Type B pancreatic cell (in vitro differentiated cells): ENCODE measurements around the gene DAB2IP. TPM values are rescaled to one million over a fixed set of nuclear protein-coding genes. Genes with fewer than 3 reads are reported as not detected.

ENCODE experiments used
- DNase-seq: peaks from one replicate; pipeline ENCODE4 v3.0.0; 2021; ENCODE audit warnings: mixed read lengths; ENCODE audit not compliant: unreplicated experiment; ENCODE audit errors: extremely low spot score
- H3K27ac Mint-ChIP-seq: 2 replicates; pipeline ENCODE4 v1.8.0; 2021; ENCODE audit warnings: mild to moderate bottlenecking, mixed read lengths
- H3K27me3 Mint-ChIP-seq: 2 replicates; pipeline ENCODE4 v1.8.0; 2021; ENCODE audit warnings: mixed read lengths
- H3K36me3 Mint-ChIP-seq: 2 replicates; pipeline ENCODE4 v1.8.0; 2021; ENCODE audit warnings: mixed read lengths
- H3K4me1 Mint-ChIP-seq: one replicate; pipeline ENCODE4 v1.8.0; 2021; ENCODE audit warnings: mixed read lengths; ENCODE audit not compliant: unreplicated experiment
- H3K4me3 Mint-ChIP-seq: 2 replicates; pipeline ENCODE4 v1.8.0; 2021; ENCODE audit warnings: mild to moderate bottlenecking, mixed read lengths
- H3K9me3 Mint-ChIP-seq: 2 replicates; pipeline ENCODE4 v1.8.0; 2021; ENCODE audit warnings: mixed read lengths
- total RNA-seq: library from RNA; stranded (reverse); gene quantifications from 2 replicates; pipeline ENCODE4 v1.2.1, GENCODE V29; 2021; ENCODE audit warnings: low replicate concordance
- TF ChIP-seq, protein P1 (sequence below): fragments of 200-600 bp; sonication (generic); conservative IDR thresholded peaks from 2 replicates; pipeline ENCODE4 v1.5.0; 2021; ENCODE audit warnings: antibody characterized with exemption, mild to moderate bottlenecking

Gene DAB2IP
- total RNA-seq, 1 donor from 2014 or later = 57.2 TPM

DNA sequence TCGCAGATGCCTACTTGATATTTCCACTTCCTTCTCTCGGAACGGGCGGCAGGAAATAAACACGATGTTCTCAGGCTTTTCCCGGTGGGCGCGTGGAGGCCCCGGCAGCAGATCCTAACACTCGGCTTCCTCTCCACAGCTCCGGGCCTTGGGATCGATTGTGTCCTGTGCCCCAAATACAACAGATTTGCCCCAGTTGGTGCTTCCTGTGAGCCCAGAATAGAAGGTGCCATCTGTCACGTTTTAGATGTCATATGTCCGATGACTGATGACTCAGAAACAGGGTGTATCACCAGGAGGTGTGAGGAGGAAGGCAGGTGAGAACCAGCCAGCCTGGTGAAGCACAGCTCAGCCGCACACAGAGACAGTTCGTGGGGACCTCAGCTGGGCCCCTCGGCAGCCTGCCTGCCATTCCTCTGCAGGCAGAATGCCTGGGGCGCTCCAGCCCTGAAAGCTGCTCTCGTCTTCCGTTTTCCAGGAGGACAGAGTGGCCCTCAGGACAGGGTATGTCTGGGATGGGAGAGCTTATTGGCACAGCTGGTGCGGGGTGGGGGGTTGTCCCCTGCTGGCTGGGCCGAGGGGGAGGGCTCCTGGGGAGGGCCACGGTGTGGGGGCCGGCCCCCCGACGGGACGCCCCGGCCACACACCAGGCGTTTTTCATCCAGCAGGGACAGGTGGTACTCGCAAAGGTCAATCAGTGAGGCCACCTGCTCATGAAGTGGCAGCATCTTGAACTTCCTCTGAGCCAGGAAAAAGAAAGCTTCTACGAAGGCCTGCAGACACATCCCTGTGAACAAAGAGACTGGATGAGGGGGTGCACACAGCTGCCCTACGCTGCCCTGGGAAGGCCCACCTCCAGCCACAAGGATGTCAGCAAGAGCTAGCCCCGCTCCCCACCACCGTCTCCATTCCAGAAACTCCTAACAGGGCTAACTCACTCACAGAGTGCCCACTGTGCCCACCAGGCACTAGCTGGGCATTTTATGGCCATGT, 171.0 kb downstream of the DAB2IP start:
- H3K4me3 Mint-ChIP-seq = no peak overlapping the region
- no peaks in the 10 kb centered on the region for H3K9me3 Mint-ChIP-seq
- DNase-seq = peak; percentile 48
- TF ChIP-seq, protein P1, sequence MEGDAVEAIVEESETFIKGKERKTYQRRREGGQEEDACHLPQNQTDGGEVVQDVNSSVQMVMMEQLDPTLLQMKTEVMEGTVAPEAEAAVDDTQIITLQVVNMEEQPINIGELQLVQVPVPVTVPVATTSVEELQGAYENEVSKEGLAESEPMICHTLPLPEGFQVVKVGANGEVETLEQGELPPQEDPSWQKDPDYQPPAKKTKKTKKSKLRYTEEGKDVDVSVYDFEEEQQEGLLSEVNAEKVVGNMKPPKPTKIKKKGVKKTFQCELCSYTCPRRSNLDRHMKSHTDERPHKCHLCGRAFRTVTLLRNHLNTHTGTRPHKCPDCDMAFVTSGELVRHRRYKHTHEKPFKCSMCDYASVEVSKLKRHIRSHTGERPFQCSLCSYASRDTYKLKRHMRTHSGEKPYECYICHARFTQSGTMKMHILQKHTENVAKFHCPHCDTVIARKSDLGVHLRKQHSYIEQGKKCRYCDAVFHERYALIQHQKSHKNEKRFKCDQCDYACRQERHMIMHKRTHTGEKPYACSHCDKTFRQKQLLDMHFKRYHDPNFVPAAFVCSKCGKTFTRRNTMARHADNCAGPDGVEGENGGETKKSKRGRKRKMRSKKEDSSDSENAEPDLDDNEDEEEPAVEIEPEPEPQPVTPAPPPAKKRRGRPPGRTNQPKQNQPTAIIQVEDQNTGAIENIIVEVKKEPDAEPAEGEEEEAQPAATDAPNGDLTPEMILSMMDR = no peak
- peaks cover 9% of the 10 kb centered on the region for H3K27me3 Mint-ChIP-seq
- H3K36me3 Mint-ChIP-seq = no peaks in the 10 kb centered on the region
- peaks cover 23% of the 10 kb centered on the region for H3K4me1 Mint-ChIP-seq
- no peak overlapping the region for H3K27ac Mint-ChIP-seq

DNA sequence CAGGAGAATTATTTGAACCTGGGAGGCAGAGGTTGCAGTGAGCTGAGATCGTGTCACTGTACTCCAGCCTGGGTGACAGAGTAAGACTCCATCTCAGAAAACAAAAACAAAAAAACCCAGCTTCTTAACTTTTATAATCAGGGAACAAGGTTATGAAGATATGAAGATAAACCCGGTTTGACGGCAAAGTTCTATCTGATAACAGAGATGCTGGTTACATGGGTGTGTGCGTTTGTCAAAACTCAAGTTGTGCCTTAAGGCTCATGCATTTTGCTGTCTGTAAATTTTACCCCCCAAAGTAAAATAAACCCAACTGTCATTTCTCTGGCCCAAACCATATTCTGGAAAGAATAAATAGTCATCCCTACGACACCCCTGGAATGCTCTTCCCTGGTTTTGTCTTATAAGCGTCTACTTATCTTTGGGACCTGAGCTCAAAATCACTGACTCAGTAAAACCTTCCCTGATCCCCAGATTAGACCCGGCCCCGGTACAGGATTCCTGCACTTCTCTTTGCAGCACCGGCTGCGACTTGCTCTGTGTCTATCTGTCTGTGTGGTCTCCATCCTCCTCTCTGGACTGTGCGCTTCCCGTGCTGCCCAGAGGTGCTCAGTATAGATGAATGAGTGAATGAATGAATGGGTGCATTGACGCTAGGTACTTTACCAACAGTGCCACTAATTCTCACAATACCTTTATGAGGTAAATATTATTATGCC, 172.2 kb downstream of the DAB2IP start:
- peaks cover 19% of the 10 kb centered on the region for H3K4me1 Mint-ChIP-seq
- H3K27ac Mint-ChIP-seq = no peak overlapping the region
- DNase-seq = peak; percentile 16
- no peaks in the 10 kb centered on the region for H3K9me3 Mint-ChIP-seq
- TF ChIP-seq, protein P1 = no peak
- peaks cover 3% of the 10 kb centered on the region for H3K27me3 Mint-ChIP-seq
- H3K4me3 Mint-ChIP-seq = no peak overlapping the region
- H3K36me3 Mint-ChIP-seq = no peaks in the 10 kb centered on the region

DNA sequence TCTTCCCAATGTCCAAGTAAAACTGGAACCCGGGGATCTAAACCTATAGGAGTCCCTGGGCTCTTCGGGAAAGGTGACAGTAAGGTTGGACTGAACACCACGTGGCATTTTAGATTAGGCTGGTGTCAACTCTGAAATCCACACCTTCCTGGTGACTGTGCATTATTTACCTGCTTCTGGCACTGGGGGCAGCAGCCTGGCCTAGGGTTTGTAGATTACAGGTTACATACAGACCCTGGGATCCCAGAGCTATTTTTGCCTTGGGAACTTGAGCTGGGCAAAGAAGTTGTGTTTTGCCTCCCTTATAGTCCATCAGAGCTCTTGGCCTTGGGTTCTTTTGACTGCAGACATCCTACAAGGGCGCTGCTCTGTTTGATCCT, 173.2 kb downstream of the DAB2IP start:
- no peak overlapping the region for H3K4me3 Mint-ChIP-seq
- H3K36me3 Mint-ChIP-seq = no peaks in the 10 kb centered on the region
- H3K9me3 Mint-ChIP-seq = no peaks in the 10 kb centered on the region
- DNase-seq = no peak
- no peak overlapping the region for H3K27ac Mint-ChIP-seq
- TF ChIP-seq, protein P1 = no peak
- H3K27me3 Mint-ChIP-seq = no peaks in the 10 kb centered on the region
- H3K4me1 Mint-ChIP-seq = peaks cover 11% of the 10 kb centered on the region

DNA sequence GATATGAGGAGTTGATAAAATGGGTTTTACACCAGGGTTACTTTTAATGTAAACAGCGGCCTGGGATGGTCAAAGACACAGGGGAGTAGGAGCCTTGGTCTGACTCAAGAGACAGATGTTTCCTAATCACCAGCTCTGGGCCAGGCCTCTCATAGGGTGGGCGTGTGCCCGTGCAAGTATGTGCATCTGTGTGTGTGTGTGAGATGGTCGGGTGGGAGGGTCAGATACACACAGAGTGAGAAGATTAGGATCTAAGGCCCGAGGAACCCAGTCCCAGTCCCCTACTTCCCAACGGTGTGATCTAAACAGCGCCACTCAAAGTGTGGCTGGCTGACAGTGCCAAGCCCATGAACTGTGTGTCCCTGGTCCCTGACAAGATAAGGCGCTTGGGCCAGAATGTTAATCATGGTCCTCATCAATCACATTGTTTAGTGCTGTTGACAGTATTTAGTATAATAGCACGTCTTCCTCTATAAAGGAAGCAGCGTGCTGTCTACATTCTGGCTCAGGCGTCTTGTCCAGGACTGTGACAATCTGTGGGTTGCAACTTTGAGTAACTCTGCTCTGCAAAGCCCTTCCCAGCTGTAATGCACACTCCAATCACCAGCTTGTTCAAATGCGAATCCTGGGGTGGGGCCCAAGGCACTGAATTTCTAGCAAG, 173.7 kb downstream of the DAB2IP start:
- Mint-ChIP-seq H3K9me3 (no peaks in the 10 kb centered on the region), H3K4me1 (peaks cover 8% of the 10 kb centered on the region), H3K36me3 (no peaks in the 10 kb centered on the region), H3K27me3 (no peaks in the 10 kb centered on the region), H3K4me3 (no peak overlapping the region), H3K27ac (no peak overlapping the region)
- TF ChIP-seq, protein P1 = no peak
- no peak for DNase-seq

DNA sequence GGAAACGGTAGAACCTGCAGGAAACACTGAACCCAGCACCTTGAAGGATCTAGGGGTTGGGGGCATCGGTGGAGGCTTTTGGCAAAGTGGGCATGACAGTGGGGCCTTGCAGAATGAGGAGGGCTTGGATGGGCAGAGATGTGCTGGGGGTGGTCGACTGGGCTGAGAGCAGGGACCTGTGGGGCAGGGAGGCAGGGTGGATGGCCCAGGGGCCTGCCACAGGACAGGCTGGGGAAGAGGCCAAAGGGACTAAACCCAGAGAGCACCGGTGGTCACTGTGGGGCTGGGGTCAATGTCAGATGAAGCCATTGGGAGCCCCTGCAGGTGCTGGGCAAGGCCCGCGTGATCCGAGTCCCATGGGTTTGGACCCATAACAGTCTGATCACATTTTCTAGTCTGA, 175.3 kb downstream of the DAB2IP start:
- Mint-ChIP-seq H3K36me3 (no peaks in the 10 kb centered on the region), H3K9me3 (no peaks in the 10 kb centered on the region), H3K27me3 (no peaks in the 10 kb centered on the region), H3K27ac (no peak overlapping the region), H3K4me1 (peaks cover 5% of the 10 kb centered on the region), H3K4me3 (no peak overlapping the region)
- TF ChIP-seq, protein P1 = no peak
- DNase-seq = peak; percentile 58
